ENCODE data around the gene RYR2.

Gene RYR2

GRCh38 chr1:237152506-237153335 lies 110.7 kb downstream of the RYR2 start:
- DNase-seq = no peak

DNA sequence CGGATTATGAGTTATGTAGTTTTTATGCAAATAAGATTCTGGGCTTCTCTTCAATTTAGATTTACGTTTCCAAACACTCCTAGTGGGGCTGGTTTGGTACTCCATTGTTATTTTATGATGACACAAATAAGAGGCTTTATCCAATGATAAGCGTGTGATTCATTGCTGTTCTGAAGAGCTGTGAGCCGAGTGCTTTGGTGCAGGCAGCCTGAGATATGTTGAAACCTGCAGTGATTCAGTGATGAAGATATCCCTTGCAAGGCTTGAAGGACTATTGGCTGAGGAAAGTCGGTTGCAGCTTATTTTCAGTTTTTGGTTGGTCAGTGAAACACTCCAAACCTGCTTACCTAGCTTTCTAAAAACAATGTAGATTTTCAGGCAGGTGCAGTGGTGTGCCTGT lies 112.2 kb downstream of the RYR2 start:
- DNase-seq = no peak

DNA sequence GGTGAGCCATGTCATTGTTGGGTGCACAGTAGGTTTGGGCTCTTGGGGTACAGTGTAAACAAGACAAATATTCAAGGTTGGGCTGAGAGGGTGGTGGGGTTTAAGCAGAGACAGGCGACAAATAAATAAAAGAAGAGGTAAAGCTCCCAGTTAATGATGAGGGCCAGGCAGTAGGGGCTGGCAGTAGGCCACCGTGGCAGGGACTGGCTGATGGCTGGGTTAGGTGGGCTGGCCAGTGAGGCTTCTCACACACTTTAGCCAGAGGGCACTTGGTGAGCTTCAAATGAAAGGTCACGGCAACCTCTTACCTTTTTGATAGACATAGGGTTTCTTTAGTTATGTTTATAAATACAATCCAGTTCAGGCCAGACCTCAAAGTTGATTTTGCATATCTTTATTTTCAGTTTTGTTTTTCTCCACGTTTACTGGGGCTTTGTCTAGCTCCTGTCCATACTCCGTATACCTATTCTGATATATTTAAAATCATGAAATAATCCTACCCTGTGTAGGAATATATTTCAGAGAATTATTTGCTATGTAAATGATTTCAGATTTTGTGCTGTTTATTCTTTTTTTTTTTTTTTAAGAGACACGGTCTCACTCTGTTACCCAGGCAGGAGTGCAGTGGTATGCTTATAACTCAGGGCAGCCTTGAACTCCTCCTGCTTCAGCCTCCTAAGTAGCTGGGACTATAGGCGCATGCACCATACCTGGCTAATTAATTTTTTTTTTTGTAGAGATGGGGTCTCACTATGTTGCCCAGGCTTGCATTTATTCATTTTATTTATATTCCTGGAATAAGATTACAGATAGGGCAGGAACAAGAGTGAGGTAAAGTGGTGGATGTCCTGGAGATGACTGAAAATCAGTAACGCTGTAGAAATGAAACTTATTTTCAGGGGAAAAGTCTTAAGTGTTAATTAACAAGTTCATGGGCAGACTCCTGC lies 122.7 kb downstream of the RYR2 start:
- DNase-seq = no peak

DNA sequence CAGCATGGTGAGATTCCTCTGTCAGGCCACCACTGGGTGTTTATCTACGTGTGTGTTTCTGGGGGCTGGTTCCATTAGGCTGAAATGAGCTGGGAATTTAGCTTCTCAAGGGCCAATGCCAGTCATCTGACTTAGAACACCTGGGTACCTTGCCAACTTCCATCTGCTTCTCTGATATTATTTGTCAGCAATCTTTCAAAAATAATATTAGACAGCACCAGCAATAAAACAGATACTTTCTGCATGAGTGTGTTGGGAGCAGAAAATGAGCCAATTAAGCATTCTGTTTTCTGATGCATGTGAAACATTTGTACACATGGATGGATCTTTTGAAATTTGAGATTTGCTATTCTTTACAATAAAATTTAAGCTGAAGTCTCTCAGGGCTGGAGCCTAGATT lies 124.1 kb downstream of the RYR2 start:
- no peak for DNase-seq

GRCh38 chr1:237166593-237167101 lies 124.7 kb downstream of the RYR2 start:
- DNase-seq = no peak

DNA sequence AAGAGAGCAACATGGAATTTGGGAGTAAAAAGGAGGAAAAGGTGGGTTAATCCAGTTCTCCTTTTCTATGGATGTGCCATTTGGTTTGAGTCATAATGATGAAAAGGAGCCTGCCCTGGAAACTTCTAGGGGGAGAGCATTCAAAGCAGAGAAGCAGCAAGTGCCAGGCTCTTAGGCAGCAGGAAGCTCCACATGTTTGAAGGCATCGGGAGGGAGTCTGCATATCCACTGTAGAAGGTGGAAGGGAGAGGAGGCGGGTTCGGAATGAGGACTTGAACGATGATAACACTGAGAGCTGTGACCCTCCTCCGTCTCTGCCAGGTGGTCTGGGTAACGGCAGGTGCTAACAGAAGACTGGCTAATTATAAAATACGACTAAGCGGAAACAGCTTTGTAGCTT lies 128.2 kb downstream of the RYR2 start:
- no peak for DNase-seq

- DNase-seq = no peak
These were observed 129.6 kb downstream of the RYR2 start for GRCh38 chr1:237171454-237172117.

GRCh38 chr1:237172118-237172485 lies 130.1 kb downstream of the RYR2 start:
- DNase-seq = no peak

DNA sequence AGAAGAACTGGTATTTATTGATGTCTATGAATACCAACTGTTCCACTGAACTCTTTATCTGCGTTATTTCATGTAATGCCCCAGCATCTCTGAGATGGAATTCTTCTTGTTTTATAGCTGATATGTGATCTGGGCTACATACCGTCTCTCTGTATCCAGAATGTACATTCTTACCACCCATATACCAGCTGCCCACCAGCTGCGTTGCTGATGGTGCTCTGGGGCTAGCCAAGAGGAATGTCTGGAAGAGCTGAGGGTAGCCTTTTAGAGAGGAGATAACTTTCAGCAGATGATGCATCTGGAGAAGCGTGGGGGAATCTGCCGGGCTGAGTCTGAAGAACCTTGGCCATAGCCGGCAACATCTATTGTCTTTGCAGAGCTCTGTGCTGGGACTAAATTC lies 137.5 kb downstream of the RYR2 start:
- no peak for DNase-seq

DNA sequence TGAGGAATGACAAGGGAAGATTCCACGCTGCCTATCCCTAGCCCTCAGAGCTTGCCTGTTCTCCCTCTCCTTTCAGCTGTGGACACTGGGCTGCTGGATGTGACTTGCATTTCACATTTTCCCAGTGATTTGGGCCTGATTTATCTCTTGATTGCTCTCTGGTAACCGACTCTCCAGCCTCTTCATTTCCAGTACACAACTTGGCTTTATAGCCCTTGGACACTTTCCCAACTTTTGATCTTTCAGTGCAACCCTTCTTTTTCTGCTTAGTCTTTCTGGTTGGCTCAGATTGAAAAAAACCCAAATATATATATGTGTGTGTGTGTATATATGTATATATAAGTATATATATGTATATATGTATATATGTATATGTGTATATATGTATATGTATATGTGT lies 138.3 kb downstream of the RYR2 start:
- no peak for DNase-seq

DNA sequence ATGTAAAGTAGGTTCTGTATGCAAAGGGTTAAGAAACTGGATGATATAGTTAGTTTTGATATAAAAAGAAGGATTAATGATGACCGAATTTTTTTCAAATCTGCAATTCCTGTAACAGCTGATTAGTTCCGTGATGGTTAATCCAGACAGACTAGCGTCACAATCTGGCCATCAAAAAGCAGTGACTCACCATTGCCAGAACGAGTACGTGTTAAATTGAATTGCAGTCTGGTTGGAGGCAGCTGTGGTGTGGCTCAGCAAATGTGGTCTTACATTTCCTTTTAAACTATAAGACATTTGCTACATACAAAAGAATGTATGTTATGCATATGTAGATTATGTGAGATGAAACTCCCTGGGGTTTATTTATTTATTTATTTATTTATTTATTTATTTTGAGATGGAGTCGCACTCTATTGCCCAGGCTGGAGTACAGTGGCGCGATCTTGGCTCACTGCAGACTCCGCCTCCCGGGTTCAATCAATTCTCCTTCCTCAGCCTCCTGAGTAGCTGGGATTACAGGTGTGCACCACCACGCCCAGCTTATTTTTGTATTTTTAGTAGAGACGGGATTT lies 139.8 kb downstream of the RYR2 start:
- DNase-seq = no peak

GRCh38 chr1:237183963-237184540 lies 142.1 kb downstream of the RYR2 start:
- no peak for DNase-seq

DNA sequence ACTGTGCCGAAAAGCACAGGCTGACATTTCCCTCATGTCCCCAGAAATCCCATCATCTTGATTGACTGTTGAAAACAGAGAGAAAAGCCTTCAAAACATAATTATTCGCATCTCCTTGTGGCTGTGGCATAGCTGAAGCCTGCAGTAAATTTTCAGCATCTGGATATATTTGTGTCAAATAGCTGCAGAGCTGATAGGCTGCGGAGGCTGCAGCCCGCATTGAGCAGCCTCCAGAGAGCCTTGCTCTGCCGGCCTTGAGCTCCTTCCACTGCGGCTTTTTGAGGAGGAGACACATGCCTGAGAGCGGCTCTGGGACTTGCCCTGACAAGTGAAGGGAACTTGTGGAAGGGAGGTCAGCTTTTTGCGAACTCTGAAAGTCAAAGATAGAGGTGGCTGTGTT lies 144.7 kb downstream of the RYR2 start:
- DNase-seq = no peak

GRCh38 chr1:237187842-237188241 lies 145.9 kb downstream of the RYR2 start:
- no peak for DNase-seq

- no peak for DNase-seq
These were observed 149.4 kb downstream of the RYR2 start for GRCh38 chr1:237191403-237191802.

DNA sequence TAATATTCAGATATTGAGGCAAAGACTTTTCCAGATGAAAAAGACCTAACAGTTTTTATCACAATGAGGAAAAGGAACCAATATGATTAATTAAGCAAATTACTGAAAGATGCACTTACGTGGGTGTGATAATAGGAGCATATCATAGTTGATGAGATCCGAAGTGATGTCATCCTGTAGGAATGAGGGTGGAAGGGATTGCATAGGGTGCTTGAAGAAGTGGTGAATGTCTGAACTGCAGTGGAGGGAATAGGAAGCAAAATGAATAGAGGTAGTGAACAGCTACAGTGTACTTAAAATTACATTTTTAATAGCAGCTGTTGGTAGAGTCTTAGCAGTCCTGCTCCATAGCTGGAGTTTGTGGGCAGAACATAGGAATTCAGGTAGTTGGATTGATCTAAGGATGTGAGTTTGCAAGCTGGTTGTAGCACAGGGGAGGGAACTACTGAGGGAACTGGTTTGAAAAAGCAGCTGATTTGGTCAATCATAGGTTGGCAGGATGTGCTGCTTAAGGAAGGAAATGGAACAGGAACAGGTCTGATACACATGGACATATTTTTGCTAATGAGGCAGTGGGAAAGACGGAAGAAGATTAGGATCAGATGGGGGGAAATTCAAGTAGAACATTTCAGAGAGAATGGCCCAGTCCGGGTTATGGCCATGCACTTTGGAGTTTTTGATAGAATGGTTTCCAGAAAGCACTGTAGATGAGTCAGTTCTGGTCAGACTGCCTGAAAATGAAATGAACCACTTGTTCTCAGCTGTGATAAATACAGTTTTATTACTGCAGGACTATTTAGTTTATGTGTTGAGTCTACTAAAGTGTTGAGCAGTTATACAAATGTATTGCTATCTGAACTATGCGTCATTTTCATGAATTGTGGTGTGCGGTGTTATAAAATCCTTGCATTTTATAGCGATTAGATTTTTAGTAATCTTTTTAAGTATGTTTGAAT lies 155.8 kb downstream of the RYR2 start:
- no peak for DNase-seq

DNA sequence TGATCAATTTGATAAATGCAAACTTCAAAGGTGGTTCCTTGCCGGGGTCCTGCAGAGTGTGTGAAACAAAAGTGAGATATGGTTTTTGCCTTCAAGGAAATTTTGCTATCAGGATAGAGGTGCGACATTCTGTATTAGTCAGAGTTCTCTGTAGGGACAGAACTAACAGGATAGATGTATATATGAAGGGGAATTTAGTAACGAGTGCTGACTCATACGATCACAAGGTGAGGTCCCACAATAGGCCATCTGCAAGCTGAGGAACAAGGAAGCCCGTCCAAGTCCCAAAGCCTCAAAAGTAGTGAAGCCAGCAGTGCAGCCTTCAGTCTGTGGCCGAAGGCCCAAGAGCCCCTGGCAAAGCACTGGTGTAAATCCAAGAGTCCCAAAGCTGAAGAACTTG lies 157.0 kb downstream of the RYR2 start:
- DNase-seq = no peak

DNA sequence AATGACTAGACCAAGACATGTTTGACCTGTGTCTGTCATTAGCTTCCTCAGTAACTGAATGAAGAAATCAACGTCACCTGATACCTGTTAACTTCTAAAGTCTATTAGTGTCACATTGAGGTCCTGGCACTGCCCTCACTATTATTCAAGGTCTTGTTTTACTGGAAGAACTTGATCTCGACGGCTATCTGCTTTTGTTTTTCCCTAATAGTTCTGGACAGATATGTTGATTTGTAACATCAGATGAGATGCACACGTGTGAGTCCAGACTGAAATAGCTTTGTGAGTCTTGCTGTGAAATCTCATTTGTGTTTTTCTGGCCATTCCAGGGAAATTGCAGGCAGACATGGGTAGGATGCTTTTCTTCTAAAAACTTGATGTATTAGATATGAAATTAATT lies 159.2 kb downstream of the RYR2 start:
- no peak for DNase-seq

- DNase-seq = no peak
These were observed 162.9 kb downstream of the RYR2 start for GRCh38 chr1:237204841-237205240.

GRCh38 chr1:237205400-237206064 lies 163.5 kb downstream of the RYR2 start:
- DNase-seq = no peak

DNA sequence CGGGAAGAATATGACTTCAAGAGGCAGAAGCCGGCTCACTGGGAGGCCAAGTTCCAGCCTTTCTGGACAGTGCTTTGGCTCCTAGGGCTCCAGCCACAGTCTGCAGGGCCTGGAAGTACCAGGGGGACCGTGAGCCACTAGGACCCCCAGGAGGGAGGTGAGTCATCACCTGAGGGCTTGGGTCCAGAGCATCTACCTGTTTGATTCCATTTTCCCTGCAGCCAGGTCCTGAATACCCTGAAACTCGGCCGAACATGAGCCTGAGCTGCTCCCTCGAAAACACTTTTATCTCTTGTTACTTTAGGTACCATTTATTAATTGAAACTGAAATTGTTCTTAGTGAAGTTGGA lies 164.1 kb downstream of the RYR2 start:
- DNase-seq = no peak

All from NCI-H187 treated with DMSO at 0.1 percent for 48 hours (cell line).